ENCODE results near the gene GNPDA1.
"Not testable (repeated sequence)": the region's sequence is repeated elsewhere in the genome, so short reads cannot be mapped to it uniquely, and the experiment has no call there.

GNPDA1 gene

DNA sequence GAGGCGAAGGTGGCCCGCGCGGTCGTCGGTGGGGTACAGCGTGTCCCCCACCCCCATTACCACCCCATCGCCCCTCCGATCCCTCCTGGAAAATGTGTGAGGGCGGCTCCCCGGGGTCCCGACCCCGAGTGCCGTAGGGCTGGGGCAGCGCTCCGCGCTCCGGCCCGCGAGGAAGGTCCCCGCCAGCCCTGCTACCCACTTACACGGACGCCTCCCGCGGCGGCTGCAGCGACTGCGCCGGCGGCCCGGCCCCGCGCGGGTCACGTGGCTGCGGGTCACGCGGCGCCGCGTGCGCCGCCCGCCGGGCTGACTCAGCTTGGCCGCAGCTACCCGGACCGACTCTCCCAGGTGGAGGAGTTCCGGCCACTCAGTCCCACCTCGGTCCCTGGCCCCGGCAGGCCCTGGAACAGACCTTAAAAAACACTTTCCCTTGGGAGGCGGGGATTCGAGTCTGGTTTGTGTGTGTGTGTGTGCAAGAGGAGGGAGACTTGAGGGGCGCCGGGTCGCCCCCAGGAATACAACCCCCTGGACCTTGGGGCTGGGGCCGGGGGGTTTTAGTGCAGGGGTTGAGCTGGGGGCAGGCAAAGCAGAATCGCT, at the start of gene GNPDA1:
TSS of gene GNPDA1 (minus strand) at position 236 of the 597 bp plus-strand sequence. CDS start 992 bp downstream, outside the sequence.
- peak; percentile 27 for DNase-seq

DNA sequence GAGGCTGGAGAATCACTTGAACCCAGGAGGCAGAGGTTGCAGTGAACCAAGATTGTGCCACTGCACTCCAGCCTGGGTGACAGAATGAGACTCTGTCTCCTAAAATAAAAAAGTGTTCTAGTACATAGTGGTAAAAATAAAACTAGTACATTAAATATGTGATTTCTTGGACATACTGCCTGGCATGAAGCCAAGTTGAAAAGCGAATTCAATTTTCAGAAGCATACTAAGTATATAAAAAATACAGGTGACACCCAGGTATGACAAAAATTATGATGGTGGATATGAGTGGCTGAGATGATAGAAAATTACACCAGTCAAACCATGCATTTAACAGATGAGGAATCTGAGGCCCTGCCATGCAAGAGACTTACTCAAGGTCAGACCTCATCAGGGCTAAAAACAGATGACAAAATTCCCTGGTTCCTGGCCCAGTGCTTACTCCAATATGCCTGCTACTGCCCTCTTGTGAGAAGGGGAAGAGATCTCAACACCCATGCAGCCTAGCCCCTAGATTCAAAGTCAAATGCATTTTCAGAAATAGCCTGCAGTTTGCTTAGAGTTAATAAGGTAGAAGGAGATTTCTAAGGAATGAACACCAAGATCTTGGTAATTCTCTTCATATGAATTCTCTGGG, 46.6 kb upstream of the GNPDA1 start:
- DNase-seq: no peak

DNA sequence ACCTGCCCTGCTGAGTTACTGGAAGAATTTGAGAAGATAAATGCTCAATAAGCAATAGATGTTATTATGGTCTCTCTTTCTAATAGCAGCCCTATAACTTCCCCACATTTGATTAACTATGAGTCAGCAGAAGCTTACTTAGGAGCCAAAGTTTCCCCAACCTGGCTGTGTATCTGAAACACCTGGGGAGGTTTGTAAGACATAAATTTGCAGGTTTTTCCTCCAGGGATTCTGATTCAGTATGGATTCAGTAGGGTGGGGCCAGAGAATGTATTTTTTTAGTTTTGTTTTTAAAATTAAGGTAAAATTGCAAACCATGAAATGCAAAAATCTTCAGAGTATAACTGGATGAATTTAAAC, 44.9 kb upstream of the GNPDA1 start:
- DNase-seq: no peak

DNA sequence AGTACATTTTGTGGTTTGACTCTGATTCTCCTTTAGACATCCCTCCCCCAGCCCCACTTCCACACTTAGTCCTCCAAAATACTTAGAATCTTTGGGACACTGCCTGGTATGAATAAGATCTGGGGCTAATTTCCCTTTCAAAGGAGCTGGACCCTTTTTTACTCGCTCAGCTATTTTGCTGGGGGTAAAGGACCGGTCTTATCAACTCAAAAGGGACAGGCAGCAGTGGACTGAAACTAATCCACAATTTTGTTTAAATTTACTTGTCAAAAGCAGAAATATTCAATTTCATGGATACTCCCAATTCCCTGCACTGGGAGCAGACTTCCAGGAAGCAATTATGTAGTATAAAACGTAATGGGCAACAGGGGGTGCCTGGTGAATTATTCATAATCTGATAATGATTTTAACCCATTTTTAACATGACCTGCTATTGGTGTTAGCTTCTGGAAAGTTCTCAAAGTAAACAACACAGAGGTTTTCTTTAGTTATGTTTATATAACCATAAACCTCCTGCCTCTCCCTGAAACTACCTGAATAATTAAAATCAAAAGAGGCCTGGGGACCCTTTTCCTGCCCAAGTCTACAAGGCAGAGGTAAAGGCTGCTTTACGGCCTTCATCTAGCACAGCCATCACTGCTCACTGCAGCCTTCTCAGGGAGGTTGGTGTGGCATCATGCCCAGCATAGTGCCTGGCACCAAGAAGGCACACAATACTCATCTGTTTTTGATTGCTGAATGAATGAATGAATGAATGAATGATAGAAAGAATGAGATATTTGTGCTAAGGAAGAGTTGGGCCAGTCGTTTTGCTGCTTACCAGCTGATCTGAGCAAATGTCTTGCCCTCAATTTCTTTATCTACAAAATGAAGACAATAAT, 44.2 kb upstream of the GNPDA1 start:
- no peak for DNase-seq

DNA sequence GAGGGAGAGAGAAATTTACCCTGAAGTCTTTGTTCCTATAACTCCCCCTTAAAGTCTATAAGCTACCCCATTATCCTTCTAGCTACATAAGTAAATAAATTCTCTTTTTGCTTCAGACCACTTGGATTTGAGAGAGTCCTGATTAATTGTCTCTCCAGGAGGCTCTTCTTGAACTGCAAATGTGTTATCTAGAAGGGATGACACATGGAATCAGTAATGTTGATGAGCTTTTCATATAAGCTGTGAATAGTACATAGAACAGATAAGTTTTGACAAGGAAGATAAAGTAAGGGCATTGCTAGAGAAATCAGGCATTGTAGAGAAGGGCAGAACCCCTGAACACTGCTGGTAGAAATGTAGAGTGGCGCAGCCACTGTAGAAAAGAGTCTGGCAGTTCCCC, 42.5 kb upstream of the GNPDA1 start:
- DNase-seq: no peak

DNA sequence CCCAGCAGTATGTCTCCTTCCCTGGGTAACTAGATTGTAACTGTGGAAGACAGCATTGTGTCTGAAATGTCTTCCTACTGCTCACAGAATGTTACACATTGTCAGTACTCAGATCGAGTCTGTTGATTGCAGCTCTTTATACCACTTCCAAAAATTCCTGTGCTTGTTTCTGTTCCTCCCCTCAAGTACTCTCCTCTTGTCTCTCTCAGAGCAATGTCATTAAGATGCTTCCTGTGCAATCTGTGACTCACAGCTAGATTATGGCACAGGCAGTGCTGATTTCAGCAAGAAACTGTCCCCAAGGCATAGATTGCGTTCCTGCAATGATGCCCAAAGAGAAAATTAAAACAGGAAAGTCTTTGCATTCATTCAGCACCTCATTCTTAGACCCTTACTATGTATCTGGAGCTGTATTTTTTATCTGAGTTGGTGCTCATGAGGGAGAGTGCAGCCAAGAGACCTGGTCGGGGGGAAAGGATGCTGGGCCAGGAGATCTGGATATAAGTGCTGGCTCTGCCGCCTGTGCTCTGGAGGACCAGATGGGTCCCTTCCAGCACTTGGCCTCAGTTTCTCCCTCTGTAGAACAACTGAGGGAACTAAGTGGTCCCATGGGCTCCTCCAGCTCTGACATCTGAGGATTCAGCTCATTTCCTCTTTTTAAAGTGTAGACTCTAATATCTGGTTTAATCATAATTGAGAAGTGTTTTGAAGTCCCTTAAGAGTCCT, 40.8 kb upstream of the GNPDA1 start:
- no peak for DNase-seq

DNA sequence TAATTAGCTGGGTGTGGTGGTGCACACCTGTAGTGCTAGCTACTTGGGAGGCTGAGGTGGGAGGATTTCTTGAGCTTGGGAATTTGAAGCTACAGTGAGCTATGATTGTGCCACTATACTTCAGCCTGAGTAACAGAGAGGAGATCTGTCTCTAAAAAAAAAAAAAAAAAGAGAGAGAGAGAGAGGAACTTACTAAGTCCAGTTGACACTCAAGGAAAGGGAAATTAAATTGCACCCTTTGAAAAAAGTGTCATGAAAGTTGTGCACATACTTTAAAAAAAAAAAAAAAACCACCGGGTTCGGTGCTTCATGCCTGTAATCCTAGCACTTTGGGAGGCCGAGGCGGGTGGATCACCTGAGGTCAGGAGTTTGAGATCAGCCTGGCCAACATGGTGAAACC, 39.2 kb upstream of the GNPDA1 start:
- not testable (repeated sequence) for DNase-seq

DNA sequence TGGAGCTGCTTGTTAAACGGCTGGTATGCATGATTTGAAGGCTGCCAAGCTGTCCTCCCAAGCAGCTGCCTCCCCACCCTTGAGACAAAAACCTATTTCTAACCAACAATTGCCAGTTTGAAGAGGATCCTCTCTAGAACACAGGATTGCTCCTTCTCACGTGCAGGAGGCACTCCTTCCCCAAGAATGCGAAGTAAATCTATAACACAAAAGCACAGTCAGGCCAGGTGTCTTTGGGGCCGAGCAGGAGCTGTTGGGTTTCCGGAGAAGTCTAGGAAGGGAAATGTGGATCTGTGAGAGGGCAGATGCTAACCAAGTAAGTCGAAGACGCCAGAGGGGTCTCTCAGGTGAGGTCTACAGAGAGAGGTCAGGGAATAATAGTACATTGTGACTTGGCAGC, 35.4 kb upstream of the GNPDA1 start:
- no peak for DNase-seq

DNA sequence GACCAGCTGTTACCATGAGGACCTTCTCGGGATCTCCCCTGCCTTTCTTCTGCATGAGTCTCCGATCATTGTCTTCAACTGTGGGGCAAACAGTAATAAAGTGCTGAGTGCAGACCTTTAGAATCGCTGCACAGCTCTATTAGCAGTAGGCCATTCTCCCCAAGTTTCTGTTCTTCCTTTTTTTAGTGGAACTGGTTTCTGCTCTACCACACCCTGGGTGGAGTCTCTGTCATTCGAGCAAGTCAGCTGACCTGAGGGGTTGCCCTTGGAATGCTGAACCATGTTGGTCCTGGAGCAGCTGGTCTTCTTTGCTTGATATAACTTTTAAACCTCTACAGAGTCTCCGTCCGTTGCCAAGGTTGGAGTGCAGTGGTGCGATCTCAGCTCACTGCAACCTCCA, 33.4 kb upstream of the GNPDA1 start:
- DNase-seq: no peak

DNA sequence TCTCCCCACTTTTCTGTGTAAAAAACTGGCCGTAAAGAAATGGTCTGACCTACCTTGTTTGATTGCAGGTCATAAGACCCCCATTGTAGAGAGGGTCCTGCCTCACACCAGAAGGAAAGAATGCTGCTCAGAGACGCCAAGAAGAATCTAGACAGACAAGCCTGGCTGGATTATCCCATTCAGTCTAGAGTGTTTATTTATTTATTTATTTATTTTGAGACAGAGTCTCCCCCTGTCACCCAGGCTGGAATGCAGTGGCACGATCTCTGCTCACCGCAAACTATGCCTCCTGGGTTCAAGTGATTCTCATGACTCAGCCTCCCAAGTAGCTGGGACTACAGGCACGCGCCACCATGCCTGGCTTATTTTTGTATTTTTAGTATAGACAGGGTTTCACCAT, 28.1 kb upstream of the GNPDA1 start:
- not testable (repeated sequence) for DNase-seq

DNA sequence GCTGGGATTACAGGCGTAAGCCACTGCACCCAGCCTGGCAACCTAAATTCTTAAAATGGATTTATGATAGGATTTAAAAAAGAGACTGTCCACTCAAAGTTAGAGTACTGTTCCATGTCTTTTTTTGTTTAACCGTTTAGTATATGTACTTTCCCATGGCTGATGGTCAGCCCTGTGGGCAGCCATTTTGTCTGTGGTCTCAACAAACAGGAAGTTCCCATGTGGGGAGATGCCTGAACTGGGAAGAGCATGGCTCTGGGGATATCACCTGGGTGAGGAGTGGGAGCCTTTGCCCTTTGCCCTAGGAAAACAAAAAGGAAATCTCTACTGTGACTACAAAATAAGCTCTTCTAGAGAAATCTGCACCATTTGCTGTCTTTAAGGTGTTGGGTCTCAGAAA, 27.5 kb upstream of the GNPDA1 start:
- DNase-seq: no peak

DNA sequence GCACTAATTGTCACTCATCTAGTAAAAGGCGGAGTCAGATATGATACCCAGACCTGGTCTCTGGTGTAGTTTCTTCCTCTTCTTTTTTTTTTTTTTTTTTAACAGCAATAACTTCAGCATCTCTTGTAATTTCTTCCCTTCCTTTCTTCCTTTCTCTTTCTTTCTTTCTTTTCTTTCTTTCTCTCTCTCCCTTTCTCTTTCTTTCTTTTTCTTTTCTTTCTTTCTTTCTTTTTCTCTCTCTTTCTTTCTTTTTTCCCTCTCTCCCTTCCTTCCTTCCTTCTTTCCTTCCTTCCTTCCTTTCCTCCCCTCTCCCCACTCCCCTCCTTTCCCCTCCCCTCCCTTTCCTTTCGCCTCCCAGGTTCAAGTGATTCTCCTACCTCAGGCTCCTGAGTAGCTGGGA, 25.9 kb upstream of the GNPDA1 start:
- DNase-seq: no peak

DNA sequence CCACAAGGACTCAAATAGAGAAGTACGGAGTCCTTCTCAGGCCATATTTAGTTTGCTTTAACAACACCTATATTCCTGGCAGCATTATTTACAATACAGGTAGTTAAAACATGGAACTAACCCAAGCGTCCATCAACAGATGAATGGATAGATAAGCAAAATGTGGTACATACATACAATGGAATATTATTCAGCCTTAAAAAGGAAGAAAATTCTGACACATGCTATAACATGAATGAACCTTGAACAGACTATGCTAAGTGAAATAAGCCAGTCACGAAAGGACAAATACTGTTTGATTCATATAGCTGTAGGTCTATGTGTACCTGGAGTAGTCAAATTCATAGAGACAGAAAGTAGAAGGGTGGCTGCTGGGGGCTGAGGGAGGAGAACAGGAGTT, 24.8 kb upstream of the GNPDA1 start:
- not testable (repeated sequence) for DNase-seq

DNA sequence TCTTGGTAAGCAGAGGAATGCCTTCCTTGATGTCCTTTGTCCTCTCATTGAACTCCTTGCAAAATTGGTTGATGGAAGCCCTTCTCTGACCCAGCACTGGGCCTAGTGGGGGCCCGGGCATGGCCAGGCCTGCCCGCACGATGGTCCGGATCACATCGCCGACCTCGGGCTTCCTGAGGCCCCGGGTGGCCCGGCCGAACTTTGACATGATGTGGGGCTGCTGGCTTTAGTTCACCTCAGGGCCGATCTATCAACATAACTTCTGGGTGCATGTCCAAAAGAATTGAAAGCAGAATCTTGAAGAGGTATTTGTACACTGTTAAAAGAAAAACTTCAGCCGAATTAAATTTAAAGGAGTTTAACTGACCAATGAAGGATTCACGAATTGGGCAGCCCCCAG, 24.1 kb upstream of the GNPDA1 start:
- no peak for DNase-seq

DNA sequence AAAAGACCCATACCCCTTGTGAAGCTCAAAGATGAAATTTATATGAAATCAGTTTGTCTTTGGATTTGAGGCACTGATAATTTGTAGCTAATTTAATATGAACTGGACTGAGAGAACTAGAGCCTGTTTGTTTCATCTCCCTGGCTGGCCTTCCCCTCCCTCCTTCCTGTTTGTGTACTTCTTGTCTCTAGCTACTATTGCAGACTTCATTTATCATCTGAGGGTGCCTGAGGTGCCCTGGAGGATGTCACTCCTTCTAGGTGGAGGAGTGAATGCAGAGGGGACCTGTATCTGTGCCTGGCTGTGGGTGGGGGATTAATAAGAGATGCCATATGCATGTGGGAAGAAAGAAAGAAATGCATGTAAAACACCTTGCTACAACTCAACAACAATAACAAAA, 22.2 kb upstream of the GNPDA1 start:
- DNase-seq: no peak

DNA sequence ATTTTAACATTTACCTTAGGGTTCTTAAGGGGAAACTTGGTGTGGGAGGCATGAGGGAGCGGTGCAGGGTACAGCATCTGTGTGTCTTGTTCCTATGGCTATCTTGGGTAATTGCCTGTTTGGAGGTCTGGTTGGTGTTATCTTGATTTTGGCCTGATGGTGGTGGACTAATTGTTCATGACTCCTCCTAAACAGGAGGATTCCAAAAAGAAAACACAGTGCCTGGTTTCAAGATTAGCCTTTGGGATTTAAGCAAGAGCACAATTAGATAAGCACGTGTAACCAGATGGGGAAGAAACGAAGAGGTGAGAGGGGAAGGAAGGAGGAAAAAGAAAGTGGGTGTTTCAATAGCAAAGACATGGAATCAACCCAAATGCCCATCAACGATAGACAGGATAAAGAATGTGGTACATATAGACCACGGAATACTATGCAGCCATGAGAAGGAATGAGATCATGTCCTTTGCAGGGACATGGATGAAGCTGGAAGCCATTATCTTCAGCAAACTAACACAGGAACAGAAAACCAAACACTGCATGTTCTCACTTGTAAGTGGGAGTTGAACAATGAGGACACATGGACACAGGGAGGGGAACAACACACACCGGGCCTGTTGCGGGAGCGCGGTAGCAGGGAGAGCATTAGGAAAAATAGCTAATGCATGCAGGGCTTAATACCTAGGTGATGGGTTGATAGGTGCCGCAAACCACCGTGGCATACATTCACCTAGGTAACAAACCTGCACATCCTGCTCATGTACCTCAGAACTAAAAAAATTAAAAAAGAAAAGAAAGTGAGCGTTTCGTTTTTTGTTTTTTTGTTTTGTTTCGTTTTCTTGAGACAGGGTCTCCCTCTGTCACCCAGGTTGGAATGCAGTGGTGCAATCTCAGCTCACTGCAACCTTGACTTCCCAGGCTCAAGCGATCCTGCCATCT, 21.1 kb upstream of the GNPDA1 start:
- not testable (repeated sequence) for DNase-seq

DNA sequence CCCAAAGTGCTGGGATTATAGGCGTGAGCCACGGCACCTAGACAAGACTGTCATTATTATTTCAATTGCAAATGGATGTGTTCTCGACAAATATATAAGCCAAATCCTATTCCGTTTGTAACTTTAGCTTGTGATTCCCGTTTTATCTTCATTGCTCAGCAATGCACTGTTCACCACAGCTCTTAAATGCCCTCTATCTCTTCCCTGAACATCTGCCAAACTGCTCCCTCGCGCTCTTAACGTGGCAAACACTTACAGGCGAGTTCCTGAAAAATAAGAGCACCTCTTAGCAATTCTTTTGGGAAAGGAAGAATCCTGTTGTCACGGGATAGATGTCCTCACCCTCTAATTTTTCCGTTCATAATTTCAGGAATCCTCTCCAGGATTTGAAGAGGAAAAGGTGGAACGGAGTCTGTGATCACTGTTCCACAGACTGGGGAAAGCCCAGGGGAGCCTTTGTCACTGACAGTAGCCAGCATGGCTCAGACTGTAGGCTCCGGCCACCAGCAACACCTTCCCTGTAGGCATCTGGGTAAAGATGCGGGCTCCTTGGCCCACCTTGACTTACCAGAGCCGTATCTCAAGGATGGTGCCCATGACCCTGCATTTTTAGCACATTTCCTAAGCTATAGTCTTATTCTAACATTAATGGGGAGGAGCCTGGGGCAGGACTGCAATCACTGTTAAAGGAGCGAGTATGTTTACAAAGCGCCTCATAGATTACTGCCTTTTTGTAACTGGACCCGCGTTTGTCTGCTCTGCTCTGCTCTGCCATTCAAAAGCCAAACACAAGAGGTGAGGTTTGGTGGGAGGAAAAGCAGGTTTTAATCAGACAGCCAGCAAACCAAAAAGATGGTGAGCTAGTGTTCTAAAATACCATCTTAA, 20.2 kb upstream of the GNPDA1 start:
- DNase-seq: peak; percentile 36

DNA sequence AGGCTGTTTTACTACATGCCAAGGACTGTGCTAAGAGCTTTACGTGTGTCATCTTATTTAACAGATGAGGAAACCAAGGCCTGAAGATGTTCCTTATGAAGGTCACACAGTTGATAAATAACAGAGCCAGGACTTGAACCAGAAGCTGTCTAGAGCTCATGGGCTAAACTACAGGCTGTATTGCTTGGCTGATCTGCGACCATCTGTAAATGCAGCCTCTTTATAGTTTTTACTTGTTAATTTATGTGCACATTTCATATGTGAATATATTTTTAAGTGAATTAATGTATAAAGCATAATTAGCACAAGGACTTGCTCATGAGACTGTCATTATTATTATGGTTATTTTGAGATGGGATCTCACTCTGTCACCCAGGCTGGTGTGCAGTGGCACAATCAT, 19.3 kb upstream of the GNPDA1 start:
- DNase-seq: no peak

DNA sequence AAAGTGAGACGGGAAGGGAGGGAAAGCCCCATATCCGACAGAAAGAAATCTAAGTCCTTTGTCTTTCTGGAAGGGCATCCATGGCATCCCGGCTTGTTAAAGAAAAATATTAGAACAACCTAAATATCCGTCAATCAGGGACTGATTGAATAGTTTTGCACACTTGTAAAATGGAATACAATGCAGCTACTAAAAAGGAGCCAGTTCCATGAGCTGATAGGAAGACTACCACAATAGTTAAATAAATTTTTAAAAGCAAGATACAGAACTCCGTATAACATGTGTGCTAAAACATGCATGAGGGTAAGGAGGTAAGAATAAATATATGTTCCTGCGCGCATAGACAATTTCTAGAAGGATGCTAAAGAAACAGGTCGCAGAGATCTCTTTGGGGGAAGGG, 12.8 kb upstream of the GNPDA1 start:
- no peak for DNase-seq

DNA sequence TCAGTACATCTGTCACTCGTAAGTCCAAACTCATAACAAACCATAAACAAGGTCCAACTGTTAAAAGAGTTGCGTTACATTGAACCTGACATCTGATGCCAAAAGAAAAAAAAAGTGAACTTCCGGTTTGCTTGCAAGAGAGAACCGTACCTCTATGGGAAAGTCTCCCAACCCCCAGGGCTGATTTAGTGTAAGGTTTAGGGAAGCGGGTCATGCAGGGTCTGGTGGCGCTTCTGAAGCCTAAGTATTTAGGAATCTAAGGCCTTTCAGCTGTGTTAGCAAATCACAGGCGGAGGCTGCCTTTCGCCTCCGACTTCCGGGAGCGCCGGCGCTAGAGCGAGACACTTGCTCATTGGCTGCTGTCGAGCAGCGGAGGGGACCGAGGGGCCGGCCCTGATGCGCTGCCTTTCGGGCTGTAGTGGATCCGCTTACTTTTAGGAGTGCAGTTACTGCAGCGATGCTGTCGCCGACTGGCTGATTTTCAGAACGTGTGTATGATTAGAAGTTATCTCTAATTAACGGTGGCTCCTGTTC, 12.0 kb upstream of the GNPDA1 start:
- peak; percentile 68 for DNase-seq

DNA sequence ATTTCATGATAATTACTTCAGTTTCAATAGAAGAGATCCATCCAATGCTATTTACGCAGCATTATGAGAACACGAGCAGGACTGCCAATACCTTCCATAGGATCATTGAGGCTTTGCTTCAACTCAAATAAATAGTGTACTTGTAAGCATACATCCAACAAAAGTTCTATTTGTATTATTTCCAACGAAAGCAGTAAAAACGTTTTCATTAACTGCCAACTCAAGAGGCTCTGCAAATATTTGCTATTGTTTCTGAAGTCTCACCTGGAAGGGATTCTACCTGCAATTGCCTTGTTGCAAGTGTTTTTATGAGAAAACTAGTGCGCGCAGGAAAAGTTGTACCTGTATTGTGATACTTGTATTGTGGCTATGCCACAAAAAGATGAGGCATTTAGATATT, 11.0 kb upstream of the GNPDA1 start:
- DNase-seq: no peak
